Sciatic nerve (tissue), 2 donors: ENCODE results near the gene OTUD6A. TPM values are rescaled to one million over a fixed set of nuclear protein-coding genes. Genes with fewer than 3 reads are reported as not detected.
"Not testable (repeated sequence)": the region's sequence is repeated elsewhere in the genome, so short reads cannot be mapped to it uniquely, and the experiment has no call there.

ENCODE experiments used
- ATAC-seq: fragments of 200-7000 bp; cut with Tn5 transposase; one replicate; pipeline ENCODE4 v1.9.1; 2020; ENCODE audit warnings: mild to moderate bottlenecking, moderate library complexity
- DNase-seq: peaks from one replicate; pipeline ENCODE4 v3.0.0-alpha.2; 2020; ENCODE audit warnings: low spot score
- intact Hi-C: fragments of 100-400 bp; cut with DNase I; formaldehyde crosslinking; loops from one replicate; pipeline ENCODE4 v1.14.2; 2022
- microRNA-seq: library from miRNA; unstranded; fragments of <30 nt; microRNA quantifications from one replicate; pipeline ENCODE4 v1.2.0, GENCODE V29; 2020
- total RNA-seq: library from RNA; stranded (reverse); fragmentation: NEBNext Ultra II Directional; extraction: Animal tissue kit (Norgen Biotek cat#: 25700); gene quantifications from one replicate; pipeline ENCODE4 v1.2.1, GENCODE V29; 2021
- donor health status: DM: no; HTN: no; CAD: no.
- donor health status: DM: no; HTN: no; CAD: no.

OTUD6A gene
- total RNA-seq, 1 donor from 2014 or later = not detected

- intact Hi-C loops = no loop called here
- no peak for ATAC-seq
- DNase-seq = no peak
Observed at GRCh38 chrX:70105229-70105628, 43.0 kb downstream of the OTUD6A start.

DNA sequence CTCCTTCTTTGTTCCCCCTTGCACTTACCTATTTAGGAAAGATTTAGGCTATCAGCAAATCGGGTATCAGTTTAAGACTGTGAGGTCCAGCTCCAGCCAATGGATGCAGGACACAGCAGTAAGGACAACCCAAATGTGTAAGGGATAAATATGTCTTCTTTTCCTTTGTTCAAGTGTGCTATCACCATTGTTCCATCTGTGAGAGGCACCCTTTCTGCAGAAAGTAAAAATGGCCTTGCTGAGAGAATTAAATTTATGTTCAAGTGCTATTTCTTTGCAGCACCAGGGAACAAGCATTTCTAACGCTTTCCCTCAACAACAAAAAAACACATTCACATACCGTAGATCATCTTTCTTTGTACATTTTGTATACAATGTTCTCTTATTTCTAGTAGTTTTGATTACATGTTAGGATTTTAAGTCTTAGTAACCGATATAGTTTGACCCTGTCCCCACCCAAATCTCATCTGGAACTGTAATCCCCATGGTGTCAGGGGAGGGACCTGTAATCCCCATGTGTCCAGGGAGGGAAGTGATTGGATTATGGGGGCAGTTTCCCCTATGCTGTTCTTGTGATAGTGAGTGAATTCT lies 49.3 kb downstream of the OTUD6A start:
- intact Hi-C loops, ATAC-seq: not testable (repeated sequence)

More for the DNA sequence above, 49.3 kb downstream of the OTUD6A start:
- not testable (repeated sequence) for DNase-seq

Small RNAs within 50 kb of the gene (microRNA-seq; reads per million reads assigned to microRNA genes)
- 5.4 reads per million, percentile 12 among the genes with 10 or more reads in this experiment for gene MIR676

Other genes with a start within 250 kb of the OTUD6A start
- not detected for gene AWAT2, start 12.5 kb upstream of the OTUD6A start, total RNA-seq
- 44.0 TPM for gene IGBP1, start 71.0 kb downstream of the OTUD6A start, total RNA-seq
- not detected for gene DGAT2L6, start 115.0 kb downstream of the OTUD6A start, total RNA-seq
- not detected for gene AWAT1, start 172.2 kb downstream of the OTUD6A start, total RNA-seq
- gene P2RY4, start 197.7 kb downstream of the OTUD6A start, total RNA-seq = 1.0 TPM
- gene ARR3, start 205.9 kb downstream of the OTUD6A start, total RNA-seq = not detected
- not detected for gene RAB41, start 219.7 kb downstream of the OTUD6A start, total RNA-seq
- 21.0 TPM for gene PDZD11, start 227.5 kb downstream of the OTUD6A start, total RNA-seq
- gene KIF4A, start 227.6 kb downstream of the OTUD6A start, total RNA-seq = 0.18 TPM